Peyer's patch (tissue), 4 donors: ENCODE data around the gene PRDM5.

Experiments used
- POLR2A ChIP-seq, 2 donors: fragments of 450-650 bp; IDR thresholded peaks; one replicate each; pipeline ENCODE4 v1.5.1; 2017; ENCODE audit warnings: antibody characterized with exemption in 2 of 2, mild to moderate bottlenecking in 2 of 2, moderate library complexity in 2 of 2
- TF ChIP-seq, protein P1 (sequence below), 6 experiments: fragments of 450-650 bp in 4 of 6; fragments of 200-600 bp in 2 of 6; sonication (generic) in 1 of 6; IDR thresholded peaks; one replicate each; pipeline ENCODE4 v1.5.1; 2017 to 2019; ENCODE audit warnings: antibody characterized with exemption in 6 of 6, mild to moderate bottlenecking in 3 of 6, moderate library complexity in 1 of 6

DNA sequence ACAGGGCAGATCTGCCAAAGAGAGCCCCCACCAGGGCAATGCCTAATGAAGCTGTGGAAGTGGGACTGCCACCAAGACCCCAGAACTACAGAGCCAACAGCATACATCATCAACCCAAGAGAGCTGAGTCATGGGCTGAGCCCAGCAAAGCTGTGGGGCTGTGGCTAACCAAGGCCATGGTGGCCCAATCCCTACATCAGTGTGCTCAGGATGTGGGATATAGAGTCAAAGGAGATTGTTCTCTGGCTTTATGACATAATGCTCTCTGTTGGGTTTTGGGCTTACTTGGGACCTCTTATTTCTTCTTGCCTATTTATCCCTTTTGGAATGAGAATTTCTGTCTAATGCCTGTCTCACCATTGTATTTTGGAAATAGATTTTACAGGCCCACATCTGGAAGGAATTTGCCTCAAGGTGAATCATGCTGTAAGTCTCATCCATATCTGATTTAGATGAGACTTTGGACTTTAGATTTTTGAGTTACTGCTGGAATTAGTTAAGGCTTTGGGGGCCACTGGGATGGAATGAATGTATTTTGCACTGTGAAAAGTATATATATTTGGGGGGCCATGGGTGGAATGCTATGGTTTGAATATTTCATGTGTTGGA is 5.4 kb upstream of the PRDM5 start:
- TF ChIP-seq, protein P1, sequence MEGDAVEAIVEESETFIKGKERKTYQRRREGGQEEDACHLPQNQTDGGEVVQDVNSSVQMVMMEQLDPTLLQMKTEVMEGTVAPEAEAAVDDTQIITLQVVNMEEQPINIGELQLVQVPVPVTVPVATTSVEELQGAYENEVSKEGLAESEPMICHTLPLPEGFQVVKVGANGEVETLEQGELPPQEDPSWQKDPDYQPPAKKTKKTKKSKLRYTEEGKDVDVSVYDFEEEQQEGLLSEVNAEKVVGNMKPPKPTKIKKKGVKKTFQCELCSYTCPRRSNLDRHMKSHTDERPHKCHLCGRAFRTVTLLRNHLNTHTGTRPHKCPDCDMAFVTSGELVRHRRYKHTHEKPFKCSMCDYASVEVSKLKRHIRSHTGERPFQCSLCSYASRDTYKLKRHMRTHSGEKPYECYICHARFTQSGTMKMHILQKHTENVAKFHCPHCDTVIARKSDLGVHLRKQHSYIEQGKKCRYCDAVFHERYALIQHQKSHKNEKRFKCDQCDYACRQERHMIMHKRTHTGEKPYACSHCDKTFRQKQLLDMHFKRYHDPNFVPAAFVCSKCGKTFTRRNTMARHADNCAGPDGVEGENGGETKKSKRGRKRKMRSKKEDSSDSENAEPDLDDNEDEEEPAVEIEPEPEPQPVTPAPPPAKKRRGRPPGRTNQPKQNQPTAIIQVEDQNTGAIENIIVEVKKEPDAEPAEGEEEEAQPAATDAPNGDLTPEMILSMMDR (IDR thresholded peaks at IDR 0.05), result no peak
- no peak for TF ChIP-seq POLR2A (IDR thresholded peaks at IDR 0.05)
